GM23338 (cell line): ENCODE results near the gene IFT74. TPM values are rescaled to one million over a fixed set of nuclear protein-coding genes. Genes with fewer than 3 reads are reported as not detected.
"Not testable (repeated sequence)": the region's sequence is repeated elsewhere in the genome, so short reads cannot be mapped to it uniquely, and the experiment has no call there.

Experiments used
- ATAC-seq: fragments of 200-7000 bp; cut with Tn5 transposase; 3 replicates; pipeline ENCODE4 v1.9.1; 2020
- DNase-seq: peaks from one replicate; pipeline ENCODE4 v3.0.0-alpha.2; 2015; ENCODE audit warnings: low spot score
- H2AFZ ChIP-seq: fragments of 200-600 bp; sonication (generic); 2 replicates; pipeline ENCODE4 v1.8.0; 2016; ENCODE audit warnings: antibody characterized with exemption, mild to moderate bottlenecking, moderate library complexity
- H3F3A ChIP-seq: fragments of 200-600 bp; sonication (generic); replicated peaks from 2 replicates; pipeline ENCODE4 v1.8.0; 2017; ENCODE audit warnings: antibody characterized with exemption, mixed run types, low read depth
- H3K27ac ChIP-seq: fragments of 200-600 bp; sonication (generic); 2 replicates; pipeline ENCODE4 v1.6.1; 2016; ENCODE audit warnings: low read depth
- H3K27me3 ChIP-seq: fragments of 200-600 bp; sonication (generic); 2 replicates; pipeline ENCODE4 v1.8.0; 2016; ENCODE audit warnings: mild to moderate bottlenecking, mixed run types, moderate library complexity; ENCODE audit not compliant: insufficient read depth
- H3K36me3 ChIP-seq: fragments of 200-600 bp; sonication (generic); 2 replicates; pipeline ENCODE4 v1.8.0; 2016; ENCODE audit warnings: mild to moderate bottlenecking; ENCODE audit not compliant: insufficient read depth
- H3K4me1 ChIP-seq: fragments of 200-600 bp; sonication (generic); 2 replicates; pipeline ENCODE4 v1.8.0; 2016; ENCODE audit warnings: mild to moderate bottlenecking, moderate library complexity; ENCODE audit not compliant: insufficient read depth
- H3K4me2 ChIP-seq: fragments of 200-600 bp; sonication (generic); 2 replicates; pipeline ENCODE4 v1.7.1; 2017; ENCODE audit warnings: mixed run types
- H3K4me3 ChIP-seq: fragments of 200-600 bp; sonication (generic); 2 replicates; pipeline ENCODE4 v1.6.1; 2016; ENCODE audit warnings: mixed run types
- H3K79me2 ChIP-seq: fragments of 200-600 bp; sonication (generic); replicated peaks from 2 replicates; pipeline ENCODE4 v1.8.0; 2017; ENCODE audit warnings: mild to moderate bottlenecking; ENCODE audit not compliant: insufficient read depth
- H3K9me2 ChIP-seq: fragments of 200-600 bp; sonication (generic); 2 replicates; pipeline ENCODE4 v1.8.0; 2017; ENCODE audit not compliant: insufficient read depth
- H4K20me1 ChIP-seq: fragments of 200-600 bp; sonication (generic); replicated peaks from 2 replicates; pipeline ENCODE4 v1.8.0; 2017; ENCODE audit warnings: mild to moderate bottlenecking; ENCODE audit not compliant: insufficient read depth
- H3K27ac Mint-ChIP-seq: 2 replicates; pipeline ENCODE4 v1.8.0; 2020; ENCODE audit warnings: inconsistent platforms, mild to moderate bottlenecking, moderate library complexity, mixed read lengths
- H3K27me3 Mint-ChIP-seq: 3 replicates; pipeline ENCODE4 v1.8.0; 2022; ENCODE audit warnings: low read depth, mild to moderate bottlenecking, moderate library complexity, mixed read lengths, inconsistent platforms; ENCODE audit not compliant: insufficient read depth, poor library complexity
- H3K36me3 Mint-ChIP-seq: 3 replicates; pipeline ENCODE4 v1.8.0; 2021; ENCODE audit warnings: low read depth, mild to moderate bottlenecking, inconsistent platforms, moderate library complexity, mixed read lengths
- H3K4me1 Mint-ChIP-seq: 3 replicates; pipeline ENCODE4 v1.8.0; 2020; ENCODE audit warnings: mild to moderate bottlenecking, inconsistent platforms, mixed read lengths
- H3K4me3 Mint-ChIP-seq: 3 replicates; pipeline ENCODE4 v1.8.0; 2021; ENCODE audit warnings: moderate library complexity, mild to moderate bottlenecking, inconsistent platforms, mixed read lengths
- H3K9me3 Mint-ChIP-seq: 3 replicates; pipeline ENCODE4 v1.8.0; 2020; ENCODE audit warnings: moderate library complexity, mild to moderate bottlenecking, inconsistent platforms, mixed read lengths
- CREB1 ChIP-seq: fragments of 250-450 bp; sonication (Bioruptor Pico); IDR thresholded peaks from 2 replicates; pipeline ENCODE4 v1.5.0; 2020; ENCODE audit warnings: low read depth, mild to moderate bottlenecking, moderate library complexity
- CTCF ChIP-seq, 2 experiments: fragments of 200-600 bp in 1 of 2; sonication (generic) in 1 of 2; conservative IDR thresholded peaks; 2 replicates each; pipeline versions ENCODE4 v1.5.1 to v1.6.1; 2016 to 2017; ENCODE audit warnings: antibody characterized with exemption in 2 of 2, low read depth in 2 of 2, mild to moderate bottlenecking in 2 of 2, moderate library complexity in 1 of 2
- ETS1 ChIP-seq: IDR thresholded peaks from 2 replicates; pipeline ENCODE4 v1.6.1; 2016; ENCODE audit warnings: antibody characterized with exemption
- EZH2 ChIP-seq: fragments of 200-600 bp; sonication (generic); IDR thresholded peaks from one replicate; pipeline ENCODE4 v1.8.0; 2017; ENCODE audit warnings: antibody characterized with exemption, mild to moderate bottlenecking, low read depth; ENCODE audit not compliant: unreplicated experiment
- EZH2phosphoT487 ChIP-seq: fragments of 200-600 bp; sonication (generic); IDR thresholded peaks from one replicate; pipeline ENCODE4 v1.8.1; 2018; ENCODE audit warnings: antibody characterized with exemption; ENCODE audit not compliant: unreplicated experiment
- JUNB ChIP-seq: IDR thresholded peaks from one replicate; pipeline ENCODE4 v1.6.1; 2016; ENCODE audit warnings: antibody characterized with exemption; ENCODE audit not compliant: unreplicated experiment
- NANOG ChIP-seq: IDR thresholded peaks from 2 replicates; pipeline ENCODE4 v1.6.1; 2016; ENCODE audit warnings: antibody characterized with exemption, borderline replicate concordance
- POLR2AphosphoS5 ChIP-seq: IDR thresholded peaks from 2 replicates; pipeline ENCODE4 v1.6.1; 2016; ENCODE audit warnings: antibody characterized with exemption, low read depth
- STAT1 ChIP-seq: IDR thresholded peaks from one replicate; pipeline ENCODE4 v1.6.1; 2016; ENCODE audit warnings: antibody characterized with exemption; ENCODE audit not compliant: unreplicated experiment
- ZNF114 ChIP-seq: fragments of 250-450 bp; sonication (Bioruptor Pico); IDR thresholded peaks from 2 replicates; pipeline ENCODE4 v1.5.0; 2020; ENCODE audit warnings: mild to moderate bottlenecking, moderate library complexity
- ZNF331 ChIP-seq: fragments of 250-450 bp; sonication (Bioruptor Pico); IDR thresholded peaks from 2 replicates; pipeline ENCODE4 v1.5.0; 2020; ENCODE audit warnings: low read depth, mild to moderate bottlenecking, moderate library complexity
- polyA plus RNA-seq: library from polyadenylated mRNA; unstranded; fragments of >200 nt; fragmentation: Nextera tagmentation; extraction: Ambion mirVana; gene quantifications from 2 replicates; pipeline ENCODE4 v1.2.1, GENCODE V29; 2016
- total RNA-seq: library from RNA; depleted of rRNA; stranded (reverse); fragments of >200 nt; shearing (Covaris generic); gene quantifications from 2 replicates; pipeline ENCODE4 v1.2.3, GENCODE V29; 2014

IFT74 gene
- total and polyA plus RNA-seq, 2 experiments from 2014 or later = 14.6 to 30.0 TPM

GRCh38 chr9:27090711-27091110, 134.5 kb downstream of the IFT74 start:
- Mint-ChIP-seq H3K36me3 (no peaks in the 10 kb centered on the region; the same call in 2 of the 3 replicates), H3K27ac (no peak overlapping the region), H3K27me3 (no peaks in the 10 kb centered on the region), H3K4me1 (no peaks in the 10 kb centered on the region), H3K4me3 (no peak overlapping the region), H3K9me3 (peaks cover 12% of the 10 kb centered on the region)
- ATAC-seq (no peak), DNase-seq (no peak)
- no peak overlapping the region for H2AFZ ChIP-seq
- H4K20me1 ChIP-seq = no peaks in the 10 kb centered on the region
- no peaks in the 10 kb centered on the region for H3K4me1 ChIP-seq
- no peak for TF ChIP-seq JUNB
- no peak for TF ChIP-seq CREB1 (CRISPR knock-in tag)
- no peak overlapping the region for H3K4me3 ChIP-seq
- no peaks in the 10 kb centered on the region for H3F3A ChIP-seq
- no peaks in the 10 kb centered on the region for H3K79me2 ChIP-seq
- no peak overlapping the region for H3K27ac ChIP-seq
- H3K27me3 ChIP-seq = no peaks in the 10 kb centered on the region
- no peak overlapping the region for H3K4me2 ChIP-seq
- peaks cover 4% of the 10 kb centered on the region; the same call in 1 of the 2 replicates for H3K36me3 ChIP-seq
- H3K9me2 ChIP-seq = no peaks in the 10 kb centered on the region; the same call in 1 of the 2 replicates

GRCh38 chr9:27092496-27092895, 136.3 kb downstream of the IFT74 start:
- H3K27ac ChIP-seq, H3K27me3 Mint-ChIP-seq, H3K4me1 Mint-ChIP-seq, ATAC-seq, H3K4me1 ChIP-seq, H2AFZ ChIP-seq, H3K36me3 ChIP-seq, H3K9me2 ChIP-seq, H3K27ac Mint-ChIP-seq, H3F3A ChIP-seq, H3K79me2 ChIP-seq, H3K4me3 ChIP-seq, DNase-seq, H3K27me3 ChIP-seq, H4K20me1 ChIP-seq, H3K4me2 ChIP-seq, H3K4me3 Mint-ChIP-seq, H3K36me3 Mint-ChIP-seq: not testable (repeated sequence)
- H3K9me3 Mint-ChIP-seq = peaks cover 12% of the 10 kb centered on the region

- not testable (repeated sequence) for ATAC-seq, DNase-seq, H3K27me3 ChIP-seq, H3K27me3 Mint-ChIP-seq, H3K4me1 ChIP-seq, H3K36me3 Mint-ChIP-seq, H3K4me3 Mint-ChIP-seq, H3K36me3 ChIP-seq, H4K20me1 ChIP-seq, H3K9me2 ChIP-seq, H2AFZ ChIP-seq, H3K79me2 ChIP-seq, H3K4me2 ChIP-seq, H3F3A ChIP-seq, H3K27ac ChIP-seq, H3K4me1 Mint-ChIP-seq, H3K4me3 ChIP-seq, H3K27ac Mint-ChIP-seq
- H3K9me3 Mint-ChIP-seq = peaks cover 12% of the 10 kb centered on the region
Observed at GRCh38 chr9:27093384-27094067, 137.3 kb downstream of the IFT74 start.

GRCh38 chr9:27094640-27095298, 138.6 kb downstream of the IFT74 start:
- Histone ChIP-seq H2AFZ (no peak overlapping the region; the same call in 1 of the 2 replicates), H3K27me3 (no peaks in the 10 kb centered on the region), H3K9me2 (no peaks in the 10 kb centered on the region; the same call in 1 of the 2 replicates), H3K36me3 (peaks cover 4% of the 10 kb centered on the region; the same call in 1 of the 2 replicates), H3K27ac (no peak overlapping the region), H3K4me1 (no peaks in the 10 kb centered on the region), H3K79me2 (no peaks in the 10 kb centered on the region), H3K4me2 (no peak overlapping the region), H4K20me1 (no peaks in the 10 kb centered on the region), H3F3A (no peaks in the 10 kb centered on the region), H3K4me3 (no peak overlapping the region)
- DNase-seq = no peak
- ATAC-seq = peak; percentile 54; the same call in 2 of the 3 replicates
- H3K27me3 Mint-ChIP-seq = no peaks in the 10 kb centered on the region
- no peaks in the 10 kb centered on the region; the same call in 2 of the 3 replicates for H3K4me1 Mint-ChIP-seq
- no peak overlapping the region for H3K4me3 Mint-ChIP-seq
- no peak overlapping the region for H3K27ac Mint-ChIP-seq
- no peaks in the 10 kb centered on the region; the same call in 2 of the 3 replicates for H3K36me3 Mint-ChIP-seq
- H3K9me3 Mint-ChIP-seq = peaks cover 12% of the 10 kb centered on the region
- TF ChIP-seq JUNB = no peak
- TF ChIP-seq EZH2phosphoT487 = no peak
- TF ChIP-seq STAT1 = no peak
- no peak for TF ChIP-seq POLR2AphosphoS5
- TF ChIP-seq EZH2 = no peak
- no peak for TF ChIP-seq ZNF114 (CRISPR knock-in tag)
- TF ChIP-seq NANOG = no peak
- TF ChIP-seq ETS1 = no peak
- TF ChIP-seq CTCF (conservative IDR thresholded peaks at IDR 0.05; ENCODE audit: low read depth in 2 of 2) = no peak
- TF ChIP-seq ZNF331 (CRISPR knock-in tag) = no peak
